Measurements from ENCODE around the gene CHST9.

- TF ChIP-seq, protein P1, sequence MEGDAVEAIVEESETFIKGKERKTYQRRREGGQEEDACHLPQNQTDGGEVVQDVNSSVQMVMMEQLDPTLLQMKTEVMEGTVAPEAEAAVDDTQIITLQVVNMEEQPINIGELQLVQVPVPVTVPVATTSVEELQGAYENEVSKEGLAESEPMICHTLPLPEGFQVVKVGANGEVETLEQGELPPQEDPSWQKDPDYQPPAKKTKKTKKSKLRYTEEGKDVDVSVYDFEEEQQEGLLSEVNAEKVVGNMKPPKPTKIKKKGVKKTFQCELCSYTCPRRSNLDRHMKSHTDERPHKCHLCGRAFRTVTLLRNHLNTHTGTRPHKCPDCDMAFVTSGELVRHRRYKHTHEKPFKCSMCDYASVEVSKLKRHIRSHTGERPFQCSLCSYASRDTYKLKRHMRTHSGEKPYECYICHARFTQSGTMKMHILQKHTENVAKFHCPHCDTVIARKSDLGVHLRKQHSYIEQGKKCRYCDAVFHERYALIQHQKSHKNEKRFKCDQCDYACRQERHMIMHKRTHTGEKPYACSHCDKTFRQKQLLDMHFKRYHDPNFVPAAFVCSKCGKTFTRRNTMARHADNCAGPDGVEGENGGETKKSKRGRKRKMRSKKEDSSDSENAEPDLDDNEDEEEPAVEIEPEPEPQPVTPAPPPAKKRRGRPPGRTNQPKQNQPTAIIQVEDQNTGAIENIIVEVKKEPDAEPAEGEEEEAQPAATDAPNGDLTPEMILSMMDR (optimal IDR thresholded peaks at IDR 0.05 in 1 of 3, IDR thresholded peaks at IDR 0.05 in 1 of 3, conservative IDR thresholded peaks at IDR 0.05 in 1 of 3; ENCODE audit: extremely low read depth in 1 of 3, insufficient read depth in 2 of 3, low read length in 3 of 3) = no peak
- TF ChIP-seq EZH2 (IDR thresholded peaks at IDR 0.05; ENCODE audit: low read length) = no peak
Observed at GRCh38 chr18:26920644-26921043, 264.5 kb downstream of the CHST9 start.

Measured in keratinocyte (primary cell).